HUES64 (cell line): Measurements from ENCODE around the gene PPT1.

Source experiments
- H3K27ac ChIP-seq: 2 replicates; pipeline ENCODE4 v1.7.0; 2013; ENCODE audit warnings: low read depth, low read length, inconsistent platforms
- H3K27me3 ChIP-seq: 2 replicates; pipeline ENCODE4 v1.6.1; 2013; ENCODE audit warnings: mild to moderate bottlenecking, low read length; ENCODE audit not compliant: insufficient read depth
- H3K36me3 ChIP-seq: 2 replicates; pipeline ENCODE4 v1.6.1; 2013; ENCODE audit warnings: mild to moderate bottlenecking, low read length; ENCODE audit not compliant: insufficient read depth
- H3K4me1 ChIP-seq: 2 replicates; pipeline ENCODE4 v1.6.1; 2013; ENCODE audit warnings: mild to moderate bottlenecking, low read length, moderate library complexity; ENCODE audit not compliant: insufficient read depth
- H3K4me3 ChIP-seq: 2 replicates; pipeline ENCODE4 v1.5.1; 2013; ENCODE audit warnings: mild to moderate bottlenecking, low read length, moderate library complexity
- H3K9ac ChIP-seq: 2 replicates; pipeline ENCODE4 v1.6.1; 2013; ENCODE audit warnings: mild to moderate bottlenecking, low read depth, low read length
- H3K9me3 ChIP-seq: 2 replicates; pipeline ENCODE4 v1.6.1; 2013; ENCODE audit warnings: low read depth, low read length; ENCODE audit not compliant: insufficient read depth
- WGBS: fragments of 150-250, 120-280 bp; methylation state at CpG from one replicate; pipeline ENCODE4 v1.1.7; 2013; ENCODE audit warnings: missing lambda C conversion rate; 5-methylcytosine and 5-hydroxymethylcytosine counted together

PPT1 gene

GRCh38 chr1:40114400-40114799 is 17.3 kb upstream of the PPT1 start:
- H3K36me3 ChIP-seq, result no peaks in the 10 kb centered on the region
- H3K4me1 ChIP-seq, result no peaks in the 10 kb centered on the region
- H3K4me3 ChIP-seq, result no peak overlapping the region
- 97% methylated on average over 3 of the region's 3 CpGs for WGBS
- H3K9me3 ChIP-seq, result peaks cover 4% of the 10 kb centered on the region; the same call in 1 of the 2 replicates
- H3K27me3 ChIP-seq, result peaks cover 8% of the 10 kb centered on the region; the same call in 1 of the 2 replicates
- no peak overlapping the region for H3K9ac ChIP-seq
- H3K27ac ChIP-seq, result no peak overlapping the region

- no peak overlapping the region for H3K27ac ChIP-seq
- H3K36me3 ChIP-seq, result no peaks in the 10 kb centered on the region
- H3K4me3 ChIP-seq, result no peak overlapping the region
- H3K9ac ChIP-seq, result no peak overlapping the region
- H3K4me1 ChIP-seq, result no peaks in the 10 kb centered on the region
- peaks cover 3% of the 10 kb centered on the region; the same call in 1 of the 2 replicates for H3K27me3 ChIP-seq
- H3K9me3 ChIP-seq, result peaks cover 4% of the 10 kb centered on the region; the same call in 1 of the 2 replicates
These were observed 13.3 kb upstream of the PPT1 start for GRCh38 chr1:40110389-40110788.

DNA sequence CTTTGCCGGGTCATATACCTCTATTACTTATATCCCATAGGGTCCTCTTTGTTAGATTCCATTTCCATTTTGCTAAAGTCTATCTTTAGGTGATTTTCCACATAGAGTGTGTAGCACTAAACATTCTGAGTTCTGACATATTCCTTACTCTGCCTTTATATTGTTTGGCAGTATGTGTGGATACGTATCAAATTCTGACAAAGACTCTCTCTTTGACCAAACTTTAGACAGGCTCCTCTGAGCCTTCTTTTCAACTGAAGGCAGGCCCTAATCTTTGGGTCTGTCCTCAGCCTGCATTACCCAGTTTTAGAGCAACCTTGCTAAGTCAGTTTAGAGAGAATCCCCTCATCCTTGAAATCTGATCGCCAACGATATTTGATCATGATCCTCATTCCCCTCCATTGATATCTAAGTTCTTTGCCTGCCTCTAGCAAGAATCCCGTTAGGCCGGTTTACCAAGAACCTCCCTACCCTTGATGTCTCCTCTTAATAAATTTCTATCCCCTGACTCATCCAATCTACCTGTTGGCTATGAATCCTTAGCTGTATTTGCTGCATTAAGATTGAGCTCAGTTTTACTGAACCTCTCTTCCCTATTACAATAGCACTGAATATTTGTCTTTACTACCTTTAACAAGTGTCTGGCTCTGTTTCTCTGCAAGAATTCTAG is 10.4 kb upstream of the PPT1 start:
- 95% methylated on average over 6 of the region's 6 CpGs for WGBS
- H3K36me3 ChIP-seq, result no peaks in the 10 kb centered on the region
- no peak overlapping the region for H3K4me3 ChIP-seq
- H3K27me3 ChIP-seq, result no peaks in the 10 kb centered on the region; the same call in 1 of the 2 replicates
- peaks cover 4% of the 10 kb centered on the region; the same call in 1 of the 2 replicates for H3K9me3 ChIP-seq
- no peak overlapping the region for H3K9ac ChIP-seq
- H3K27ac ChIP-seq, result no peak overlapping the region
- H3K4me1 ChIP-seq, result no peaks in the 10 kb centered on the region

GRCh38 chr1:40105028-40105427 is 8.0 kb upstream of the PPT1 start:
- H3K4me3 ChIP-seq, result no peak overlapping the region
- H3K4me1 ChIP-seq, result no peaks in the 10 kb centered on the region
- H3K27ac ChIP-seq, result no peak overlapping the region
- H3K9me3 ChIP-seq, result no peaks in the 10 kb centered on the region
- no CpG with 5 or more reads among the region's 1 CpG for WGBS
- peaks cover 4% of the 10 kb centered on the region; the same call in 1 of the 2 replicates for H3K27me3 ChIP-seq
- no peak overlapping the region for H3K9ac ChIP-seq
- no peaks in the 10 kb centered on the region for H3K36me3 ChIP-seq

GRCh38 chr1:40102896-40103295 is 5.8 kb upstream of the PPT1 start:
- Histone ChIP-seq H3K27me3 (peaks cover 4% of the 10 kb centered on the region; the same call in 1 of the 2 replicates), H3K36me3 (no peaks in the 10 kb centered on the region), H3K27ac (no peak overlapping the region), H3K4me3 (no peak overlapping the region), H3K9ac (no peak overlapping the region), H3K4me1 (no peaks in the 10 kb centered on the region), H3K9me3 (no peaks in the 10 kb centered on the region)
- 89% methylated on average over 3 of the region's 3 CpGs for WGBS

GRCh38 chr1:40102038-40102437 is 5.0 kb upstream of the PPT1 start:
- Histone ChIP-seq H3K4me1 (0 out of 2 replicates have a peak, but pooled peaks cover 4% of the 10 kb centered on the region), H3K9ac (no peak overlapping the region), H3K27me3 (peaks cover 4% of the 10 kb centered on the region; the same call in 1 of the 2 replicates), H3K36me3 (no peaks in the 10 kb centered on the region), H3K27ac (no peak overlapping the region), H3K9me3 (no peaks in the 10 kb centered on the region), H3K4me3 (no peak overlapping the region)
- 93% methylated on average over 1 of the region's 1 CpG for WGBS

- Histone ChIP-seq H3K27ac (no peak overlapping the region), H3K9me3 (no peaks in the 10 kb centered on the region), H3K9ac (peak overlapping the region; percentile 87), H3K4me1 (peaks cover 11% of the 10 kb centered on the region), H3K27me3 (peaks cover 3% of the 10 kb centered on the region; the same call in 1 of the 2 replicates), H3K4me3 (peak overlapping the region; percentile 91), H3K36me3 (peaks cover 24% of the 10 kb centered on the region)
- 6% methylated on average over 8 of the region's 9 CpGs for WGBS
These were observed 441 bp downstream of the PPT1 start for GRCh38 chr1:40096646-40096976.

DNA sequence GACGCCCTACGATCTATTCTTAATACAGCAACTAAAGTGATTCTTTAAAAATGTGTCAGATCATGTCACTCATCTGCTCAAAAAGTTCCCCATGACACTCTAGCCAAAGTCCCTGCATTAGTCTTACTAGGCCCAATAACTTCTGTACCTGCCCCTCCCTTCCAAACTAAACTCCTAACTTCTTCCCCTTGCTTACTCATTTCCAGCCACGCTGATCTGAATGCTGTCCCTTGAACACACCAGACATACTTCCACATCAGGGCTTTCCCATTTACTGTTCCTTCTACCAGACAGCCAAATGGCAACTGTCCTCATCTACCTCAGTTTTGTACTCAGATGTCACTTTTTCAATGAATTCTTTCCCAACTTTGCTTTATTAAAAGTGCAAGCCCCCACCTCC is 1.2 kb downstream of the PPT1 start:
- Histone ChIP-seq H3K27me3 (no peaks in the 10 kb centered on the region), H3K36me3 (peaks cover 31% of the 10 kb centered on the region), H3K9ac (no peak overlapping the region), H3K4me3 (no peak overlapping the region), H3K4me1 (peaks cover 11% of the 10 kb centered on the region), H3K9me3 (no peaks in the 10 kb centered on the region), H3K27ac (no peak overlapping the region)
- WGBS, result 92% methylated on average over 3 of the region's 3 CpGs

GRCh38 chr1:40094466-40095110 is 2.5 kb downstream of the PPT1 start:
- Histone ChIP-seq H3K27me3 (no peaks in the 10 kb centered on the region), H3K36me3 (peaks cover 43% of the 10 kb centered on the region), H3K4me3 (no peak overlapping the region), H3K27ac (no peak overlapping the region), H3K9me3 (no peaks in the 10 kb centered on the region), H3K4me1 (peaks cover 11% of the 10 kb centered on the region), H3K9ac (no peak overlapping the region)
- whole genome bisulfite sequencing, result 69% methylated on average over 4 of the region's 4 CpGs

- H3K4me3 ChIP-seq, result no peak overlapping the region
- H3K27me3 ChIP-seq, result no peaks in the 10 kb centered on the region
- no peak overlapping the region for H3K9ac ChIP-seq
- peaks cover 59% of the 10 kb centered on the region for H3K36me3 ChIP-seq
- no peaks in the 10 kb centered on the region for H3K9me3 ChIP-seq
- 67% methylated on average over 4 of the region's 6 CpGs for WGBS
- peaks cover 11% of the 10 kb centered on the region for H3K4me1 ChIP-seq
- no peak overlapping the region for H3K27ac ChIP-seq
These were observed 4.1 kb downstream of the PPT1 start for GRCh38 chr1:40092706-40093639.

DNA sequence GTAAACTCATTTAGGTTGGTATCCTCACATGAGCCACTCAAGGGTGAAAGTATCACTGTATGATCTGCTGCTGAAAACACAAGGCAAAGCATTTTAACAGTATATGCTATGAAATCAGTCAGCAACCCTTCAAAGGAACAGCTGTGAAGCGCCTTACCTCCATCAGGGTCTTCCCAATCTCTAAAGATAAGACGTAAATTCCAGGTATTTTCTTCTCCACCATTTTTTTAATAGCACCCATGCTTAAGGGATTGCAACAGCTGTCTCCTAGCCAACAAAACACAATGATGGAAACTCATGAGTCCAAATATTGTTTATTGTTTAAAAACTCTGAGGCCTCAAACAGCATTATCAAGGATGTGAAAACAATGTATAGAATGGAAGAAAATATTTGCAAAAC is 4.8 kb downstream of the PPT1 start:
- Histone ChIP-seq H3K4me1 (peaks cover 7% of the 10 kb centered on the region), H3K9me3 (no peaks in the 10 kb centered on the region), H3K4me3 (no peak overlapping the region), H3K9ac (no peak overlapping the region), H3K27ac (no peak overlapping the region), H3K27me3 (no peaks in the 10 kb centered on the region), H3K36me3 (peaks cover 66% of the 10 kb centered on the region)
- WGBS, result 92% methylated on average over 2 of the region's 2 CpGs
